A549 (cell line): ENCODE results near the gene CLMN. TPM values are rescaled to one million over a fixed set of nuclear protein-coding genes. Genes with fewer than 3 reads are reported as not detected.

ENCODE experiments used
- ATAC-seq, 2 experiments: fragments of 200-7000 bp in 1 of 2; fragments of >200 bp in 1 of 2; cut with Nextera tagmentation in 1 of 2; cut with Tn5 transposase in 1 of 2; 3 replicates each; pipeline versions ENCODE4 v1.8.0 to v1.9.1; 2018 to 2020; ENCODE audit warnings: mild to moderate bottlenecking in 1 of 2, moderate library complexity in 1 of 2
- CTCF ChIA-PET: fragments of 300-600 bp; sonication (Branson Sonifier 250); formaldehyde crosslinking; extraction: SDS; loops from one replicate; lab custom pipeline; 2021; ENCODE audit warnings: antibody characterized with exemption, inconsistent platforms; lab: Yijun Ruan, JAX
- POLR2A ChIA-PET: fragments of 350-600 bp; formaldehyde crosslinking; extraction: SDS; loops from one replicate; lab custom pipeline; 2021; ENCODE audit warnings: antibody characterized with exemption, inconsistent platforms; lab: Yijun Ruan, JAX
- DNase-seq, 2 experiments: peaks; one replicate each; pipeline versions ENCODE4 v3.0.0 to v3.0.0-alpha.2; 2011 to 2016; ENCODE audit warnings: low read depth in 1 of 2, low spot score in 1 of 2
- FAIRE-seq: peaks from 2 replicates; lab custom pipeline; 2011; peaks lifted over from hg19 to GRCh38; lab: Jason Lieb, UNC
- H3K27ac ChIP-seq, 2 experiments: fragments of >200 bp; sonication (Bioruptor Twin); formaldehyde crosslinking; 3 replicates each; pipeline ENCODE4 v1.5.1; 2016 to 2017
- H3K4me1 ChIP-seq: fragments of >200 bp; sonication (Bioruptor Twin); formaldehyde crosslinking; 3 replicates; pipeline ENCODE4 v1.6.1; 2016
- H3K4me2 ChIP-seq: fragments of >200 bp; sonication (Bioruptor Twin); formaldehyde crosslinking; 3 replicates; pipeline ENCODE4 v1.6.1; 2016
- H3K4me3 ChIP-seq: fragments of >200 bp; sonication (Bioruptor Twin); formaldehyde crosslinking; 3 replicates; pipeline ENCODE4 v1.5.1; 2016
- H3K9me3 ChIP-seq: fragments of >200 bp; sonication (Bioruptor Twin); formaldehyde crosslinking; 3 replicates; pipeline ENCODE4 v1.6.1; 2016
- CEBPB ChIP-seq, 2 experiments: fragments of >200 bp in 1 of 2; sonication (Bioruptor Twin) in 1 of 2; formaldehyde crosslinking in 1 of 2; IDR thresholded peaks; 2 replicates each; pipeline ENCODE4 v1.6.1; 2012 to 2016
- E2F6 ChIP-seq: IDR thresholded peaks from 2 replicates; pipeline ENCODE4 v1.6.1; 2012; ENCODE audit warnings: low read depth, borderline replicate concordance
- EHF ChIP-seq: fragments of 250-450 bp; sonication (Bioruptor Pico); IDR thresholded peaks from 2 replicates; pipeline ENCODE4 v1.5.0; 2020; ENCODE audit warnings: mild to moderate bottlenecking
- EP300 ChIP-seq, 2 experiments: fragments of >200 bp; sonication (Bioruptor Twin); formaldehyde crosslinking; IDR thresholded peaks; 2 replicates in 1 of 2; 3 replicates in 1 of 2; pipeline ENCODE4 v1.6.1; 2016 to 2017
- ESRRA ChIP-seq: fragments of 150-350 bp; IDR thresholded peaks from 2 replicates; pipeline ENCODE4 v1.6.1; 2014; ENCODE audit warnings: mild to moderate bottlenecking, low read length, borderline replicate concordance
- FOSB ChIP-seq: fragments of 250-450 bp; sonication (Bioruptor Pico); IDR thresholded peaks from 2 replicates; pipeline ENCODE4 v1.5.0; 2020; ENCODE audit warnings: mild to moderate bottlenecking, moderate library complexity
- HDAC2 ChIP-seq: fragments of 200-600 bp; sonication (generic); IDR thresholded peaks from 2 replicates; pipeline ENCODE4 v1.6.1; 2016
- HOXA7 ChIP-seq: fragments of 250-450 bp; sonication (Bioruptor Pico); IDR thresholded peaks from 2 replicates; pipeline ENCODE4 v1.5.0; 2020; ENCODE audit warnings: mild to moderate bottlenecking, moderate library complexity
- JUNB ChIP-seq: fragments of >200 bp; sonication (Bioruptor Twin); formaldehyde crosslinking; IDR thresholded peaks from 2 replicates; pipeline ENCODE4 v1.6.1; 2016
- MAFK ChIP-seq: fragments of 450-650 bp; IDR thresholded peaks from 2 replicates; pipeline ENCODE4 v1.6.1; 2014; ENCODE audit not compliant: partially characterized antibody
- MYC ChIP-seq: IDR thresholded peaks from 2 replicates; pipeline ENCODE4 v1.6.1; 2012; ENCODE audit warnings: mild to moderate bottlenecking, inconsistent platforms, low read length, improper control_type of control experiment, borderline replicate concordance
- PBX3 ChIP-seq: IDR thresholded peaks from 2 replicates; pipeline ENCODE4 v1.6.1; 2012
- POLR2AphosphoS2 ChIP-seq: conservative IDR thresholded peaks from 2 replicates; pipeline ENCODE4 v1.6.1; 2012; ENCODE audit warnings: low read length, improper control_type of control experiment, inconsistent platforms
- RAD21 ChIP-seq, 2 experiments: fragments of >200 bp in 1 of 2; sonication (Bioruptor Twin) in 1 of 2; formaldehyde crosslinking in 1 of 2; IDR thresholded peaks in 1 of 2; conservative IDR thresholded peaks in 1 of 2; 2 replicates in 1 of 2; 3 replicates in 1 of 2; pipeline ENCODE4 v1.6.1; 2012 to 2018; ENCODE audit warnings: inconsistent platforms in 1 of 2
- RARB ChIP-seq: fragments of 250-450 bp; sonication (Bioruptor Pico); IDR thresholded peaks from 2 replicates; pipeline ENCODE4 v1.8.0; 2021; ENCODE audit warnings: mild to moderate bottlenecking, moderate library complexity
- RCOR1 ChIP-seq: fragments of 150-350 bp; IDR thresholded peaks from 2 replicates; pipeline ENCODE4 v1.6.1; 2014; ENCODE audit warnings: antibody characterized with exemption, low read length, low read depth
- REST ChIP-seq: fragments of 200-600 bp; sonication (generic); IDR thresholded peaks from 2 replicates; pipeline ENCODE4 v1.6.1; 2016; ENCODE audit warnings: antibody characterized with exemption, mild to moderate bottlenecking, moderate library complexity
- SMC3 ChIP-seq: fragments of >200 bp; sonication (Bioruptor Twin); formaldehyde crosslinking; IDR thresholded peaks from 3 replicates; pipeline ENCODE4 v1.6.1; 2018; ENCODE audit warnings: inconsistent platforms
- TFCP2L1 ChIP-seq: fragments of 250-450 bp; sonication (Bioruptor Pico); IDR thresholded peaks from 2 replicates; pipeline ENCODE4 v1.5.0; 2021; ENCODE audit warnings: mild to moderate bottlenecking
- TP53 ChIP-seq: fragments of 250-450 bp; sonication (Bioruptor Pico); IDR thresholded peaks from 2 replicates; pipeline ENCODE4 v1.5.0; 2021; ENCODE audit warnings: mild to moderate bottlenecking, moderate library complexity
- WGBS: methylation state at CpG from one replicate; pipeline ENCODE4 v1.1.6; 2017; ENCODE audit errors: missing lambda C conversion rate; 5-methylcytosine and 5-hydroxymethylcytosine counted together
- polyA plus RNA-seq, 4 experiments: library from polyadenylated mRNA; depleted of rRNA in 3 of 4; stranded (reverse); fragments of >200 nt; fragmentation: RNase III in 1 of 4; extraction: RNeasy Plus Mini Kit Qiagen cat#74134 plus additional on column Dnase treatment in 1 of 4; gene quantifications; 2 replicates in 3 of 4; 3 replicates in 1 of 4; pipeline ENCODE4 v1.2.3, GENCODE V29; 2011 to 2017

Gene CLMN
- polyA plus RNA-seq, 2 of the 4 experiments (the other 2 are of a cell fraction) = 2.9 to 10.6 TPM

GRCh38 chr14:95360828-95361227 lies 41.1 kb upstream of the CLMN start:
- no peak for DNase-seq
- TF ChIP-seq MYC = no peak
- no peak for TF ChIP-seq POLR2AphosphoS2
- TF ChIP-seq RCOR1 = no peak
- TF ChIP-seq SMC3 = no peak
- no peak for TF ChIP-seq RARB
- no peak for TF ChIP-seq TP53 (CRISPR knock-in tag)
- no peak for TF ChIP-seq FOSB (CRISPR knock-in tag)
- TF ChIP-seq ESRRA = no peak
- no peak for TF ChIP-seq REST
- no peak for TF ChIP-seq EP300 (IDR thresholded peaks at IDR 0.05)
- no peak for TF ChIP-seq E2F6
- no peak for TF ChIP-seq JUNB
- no peak for TF ChIP-seq EHF (CRISPR knock-in tag)
- WGBS = 88% methylated on average over 9 of the region's 9 CpGs
- Histone ChIP-seq H3K9me3 (no peaks in the 10 kb centered on the region), H3K27ac (0 out of 6 replicates have a peak overlapping the region, but pooled peaks of 1 of the 2 experiments have one; percentile 34), H3K4me1 (peaks cover 12% of the 10 kb centered on the region), H3K4me2 (no peak overlapping the region), H3K4me3 (no peak overlapping the region)
- POLR2A ChIA-PET = no interaction called here
- ATAC-seq = no peak
- CTCF ChIA-PET = interaction anchor here (0.9 to 1.7 kb wide), 7 partner anchors 15 to 198 kb away, joined by 3 to 4 read pairs (median 4); no protein-coding TSS in a partner anchor
- no peak for FAIRE-seq

GRCh38 chr14:95359994-95360826 lies 40.5 kb upstream of the CLMN start:
- Histone ChIP-seq H3K4me3 (no peak overlapping the region), H3K27ac (no peak overlapping the region), H3K4me2 (no peak overlapping the region), H3K9me3 (peaks cover 2% of the 10 kb centered on the region; the same call in 1 of the 3 replicates), H3K4me1 (peaks cover 6% of the 10 kb centered on the region; the same call in 2 of the 3 replicates)
- no peak for ATAC-seq
- 88% methylated on average over 40 of the region's 47 CpGs for WGBS
- DNase-seq = no peak
- TF ChIP-seq HOXA7 (CRISPR knock-in tag) (no peak), TFCP2L1 (CRISPR knock-in tag) (no peak), E2F6 (no peak)
- POLR2A ChIA-PET = no interaction called here
- CTCF ChIA-PET = interaction anchor here (0.9 to 1.1 kb wide), 2 partner anchors 14 to 759 kb away, joined by 3 read pairs; no protein-coding TSS in a partner anchor
- no peak for FAIRE-seq

GRCh38 chr14:95356245-95356869 lies 36.6 kb upstream of the CLMN start:
- Histone ChIP-seq H3K4me1 (no peaks in the 10 kb centered on the region), H3K4me2 (no peak overlapping the region), H3K9me3 (peaks cover 17% of the 10 kb centered on the region; the same call in 2 of the 3 replicates), H3K27ac (no peak overlapping the region), H3K4me3 (no peak overlapping the region)
- FAIRE-seq (no peak), DNase-seq (no peak), ATAC-seq (no peak)
- TF ChIP-seq PBX3 (no peak), JUNB (no peak), REST (no peak), MAFK (no peak), HDAC2 (no peak), MYC (no peak), TFCP2L1 (CRISPR knock-in tag) (no peak), EP300 (IDR thresholded peaks at IDR 0.05) (no peak), FOSB (CRISPR knock-in tag) (no peak), CEBPB (IDR thresholded peaks at IDR 0.05) (no peak), HOXA7 (CRISPR knock-in tag) (no peak), RAD21 (conservative IDR thresholded peaks at IDR 0.05 in 1 of 2, IDR thresholded peaks at IDR 0.05 in 1 of 2) (no peak)
- CTCF ChIA-PET = interaction anchor here (0.6 to 1.0 kb wide), 2 partner anchors 12 to 71 kb away, joined by 3 read pairs; no protein-coding TSS in a partner anchor
- WGBS = 77% methylated on average over 12 of the region's 14 CpGs
- POLR2A ChIA-PET = no interaction called here
